K562 (cell line): Measurements from ENCODE around the gene FGR. TPM values are rescaled to one million over a fixed set of nuclear protein-coding genes. Genes with fewer than 3 reads are reported as not detected.

Source experiments
- ATAC-seq: fragments of 200-7000 bp; cut with Tn5 transposase; 3 replicates; pipeline ENCODE4 v1.9.1; 2020; ENCODE audit warnings: moderate library complexity
- BruUV-seq: library from RNA; stranded (reverse); fragments of 400-500 nt; replicated peaks from 2 replicates; lab custom pipeline; 2021; lab: Mats Ljungman, UMichigan
- CTCF ChIA-PET: fragments of 300-600 bp; formaldehyde crosslinking; extraction: SDS; loops from one replicate; lab custom pipeline; 2021; ENCODE audit warnings: low intra/inter-chr PET ratio; lab: Yijun Ruan, JAX
- POLR2A ChIA-PET: fragments of 300-600, 350-650 bp; sonication (Branson Sonifier 250); formaldehyde crosslinking; extraction: SDS; loops from one replicate; lab custom pipeline; 2021; ENCODE audit warnings: antibody characterized with exemption, inconsistent platforms; lab: Yijun Ruan, JAX
- DNase-seq, 4 experiments: peaks; one replicate each; pipeline versions ENCODE4 v3.0.0 to v3.0.0-alpha.2; 2011 to 2018; ENCODE audit warnings: low spot score in 3 of 4, mixed read lengths in 3 of 4; ENCODE audit errors: extremely low read depth in 1 of 4
- FAIRE-seq: peaks from 2 replicates; lab custom pipeline; 2011; peaks lifted over from hg19 to GRCh38; lab: Jason Lieb, UNC
- H2AFZ ChIP-seq: 2 replicates; pipeline ENCODE4 v1.6.0; 2011; ENCODE audit warnings: low read depth, low read length, control low read depth, inconsistent platforms
- H3K27ac ChIP-seq: fragments of 200-600 bp; 3 replicates; pipeline ENCODE4 v1.8.0; 2011; ENCODE audit warnings: low read depth, mild to moderate bottlenecking, control low read depth, inconsistent platforms, low read length, moderate library complexity, mixed read lengths; ENCODE audit errors: extremely low read depth
- H3K27me3 ChIP-seq, 2 experiments: fragments of 300-600 bp in 1 of 2; 2 replicates in 1 of 2; 3 replicates in 1 of 2; pipeline versions ENCODE4 v1.6.0 to v1.8.0; 2011; ENCODE audit warnings: inconsistent platforms in 2 of 2, low read length in 2 of 2, mild to moderate bottlenecking in 1 of 2, mixed read lengths in 1 of 2, moderate library complexity in 1 of 2; ENCODE audit not compliant: control insufficient read depth in 2 of 2, insufficient read depth in 2 of 2
- H3K36me3 ChIP-seq: fragments of 300-600 bp; 3 replicates; pipeline ENCODE4 v1.8.0; 2011; ENCODE audit warnings: mild to moderate bottlenecking, low read length, inconsistent platforms; ENCODE audit not compliant: control insufficient read depth, insufficient read depth
- H3K4me1 ChIP-seq, 2 experiments: fragments of 200-600 bp in 1 of 2; replicated peaks in 1 of 2; 2 replicates in 1 of 2; 3 replicates in 1 of 2; pipeline versions ENCODE4 v1.5.1 to v1.8.0; 2011; ENCODE audit warnings: inconsistent platforms in 2 of 2, low read length in 2 of 2, mild to moderate bottlenecking in 1 of 2, mixed read lengths in 1 of 2, moderate library complexity in 1 of 2; ENCODE audit not compliant: control insufficient read depth in 2 of 2, insufficient read depth in 2 of 2
- H3K4me2 ChIP-seq: 2 replicates; pipeline ENCODE4 v1.6.1; 2011; ENCODE audit warnings: low read length, control low read depth, inconsistent platforms, mixed read lengths; ENCODE audit not compliant: insufficient read depth
- H3K4me3 ChIP-seq: fragments of 200-600 bp; sonication (generic), shearing (Covaris generic); 2 replicates; pipeline ENCODE4 v1.5.1; 2016; ENCODE audit warnings: control low read depth, inconsistent platforms
- H3K79me2 ChIP-seq: fragments of 200-600 bp; 3 replicates; pipeline ENCODE4 v1.8.0; 2011; ENCODE audit warnings: low read length, inconsistent platforms; ENCODE audit not compliant: control insufficient read depth, insufficient read depth
- H3K9ac ChIP-seq, 2 experiments: 2 replicates each; pipeline versions ENCODE4 v1.6.0 to v1.6.1; 2011; ENCODE audit warnings: low read depth in 2 of 2, low read length in 2 of 2, control low read depth in 1 of 2, inconsistent platforms in 1 of 2, mild to moderate bottlenecking in 1 of 2, mixed read lengths in 1 of 2; ENCODE audit not compliant: insufficient read depth in 1 of 2
- H3K9me1 ChIP-seq: one replicate; pipeline ENCODE4 v1.6.0; 2011; ENCODE audit warnings: inconsistent platforms, mild to moderate bottlenecking, low read length, moderate library complexity; ENCODE audit not compliant: control insufficient read depth, insufficient read depth
- H3K9me3 ChIP-seq: replicated peaks from 2 replicates; pipeline ENCODE4 v1.5.1; 2011; ENCODE audit warnings: low read depth, low read length, inconsistent platforms; ENCODE audit not compliant: control insufficient read depth, insufficient read depth
- H4K20me1 ChIP-seq: replicated peaks from 2 replicates; pipeline ENCODE4 v1.6.1; 2011; ENCODE audit warnings: low read length, inconsistent platforms, mixed read lengths; ENCODE audit not compliant: control insufficient read depth, insufficient read depth
- DLX4 ChIP-seq: fragments of 250-450 bp; sonication (Bioruptor Pico); IDR thresholded peaks from 2 replicates; pipeline ENCODE4 v1.6.1; 2021; ENCODE audit warnings: mild to moderate bottlenecking
- E2F3 ChIP-seq: fragments of 250-450 bp; sonication (Bioruptor Pico); IDR thresholded peaks from 2 replicates; pipeline ENCODE4 v1.4.0; 2020; ENCODE audit warnings: mild to moderate bottlenecking
- FOXK1 ChIP-seq: sonication (generic); formaldehyde crosslinking; IDR thresholded peaks from 2 replicates; pipeline ENCODE4 v1.8.0; 2022; ENCODE audit warnings: missing genetic modification reagents, mild to moderate bottlenecking, borderline replicate concordance
- KAT2B ChIP-seq: IDR thresholded peaks from one replicate; pipeline ENCODE4 v1.6.1; 2012; ENCODE audit warnings: low read depth, mild to moderate bottlenecking, control low read depth, inconsistent platforms, low read length, moderate library complexity
- KDM1A ChIP-seq, 2 experiments: fragments of 450-650 bp; IDR thresholded peaks; 2 replicates each; pipeline ENCODE4 v1.6.1; 2016; ENCODE audit warnings: mild to moderate bottlenecking in 2 of 2
- PCBP1 ChIP-seq: fragments of 200-400 bp; formaldehyde crosslinking; IDR thresholded peaks from 2 replicates; pipeline ENCODE4 v1.6.1; 2018; ENCODE audit warnings: mild to moderate bottlenecking, low read depth, low read length; ENCODE audit not compliant: poor library complexity, severe bottlenecking
- PKNOX1 ChIP-seq: fragments of 450-650 bp; IDR thresholded peaks from 2 replicates; pipeline ENCODE4 v1.6.1; 2016
- RAD21 ChIP-seq, 2 experiments: fragments of 250-450 bp in 1 of 2; fragments of 450-650 bp in 1 of 2; sonication (Bioruptor Pico) in 1 of 2; formaldehyde crosslinking in 1 of 2; IDR thresholded peaks in 1 of 2; conservative IDR thresholded peaks in 1 of 2; 2 replicates each; pipeline versions ENCODE4 v1.4.0 to v1.8.0; 2020 to 2022; ENCODE audit warnings: mild to moderate bottlenecking in 2 of 2, moderate library complexity in 1 of 2
- SNRNP70 ChIP-seq: fragments of 200-400 bp; formaldehyde crosslinking; optimal IDR thresholded peaks from 2 replicates; pipeline ENCODE3; 2017; ENCODE audit warnings: low read depth, low read length
- ZBTB33 ChIP-seq: sonication (generic); formaldehyde crosslinking; IDR thresholded peaks from 2 replicates; pipeline ENCODE4 v1.8.1; 2023; ENCODE audit warnings: mild to moderate bottlenecking, missing genetic modification reagents
- ZNF143 ChIP-seq: sonication (generic); formaldehyde crosslinking; IDR thresholded peaks from 2 replicates; pipeline ENCODE4 v1.9.0; 2022; ENCODE audit warnings: mild to moderate bottlenecking, missing genetic modification reagents
- ZNF444 ChIP-seq: fragments of 250-450 bp; sonication (Bioruptor Pico); IDR thresholded peaks from 2 replicates; pipeline ENCODE4 v1.4.0; 2020; ENCODE audit warnings: mild to moderate bottlenecking, moderate library complexity
- WGBS: fragments of 100-300 bp; shearing (Covaris generic); methylation state at CpG from one replicate; pipeline ENCODE4 v1.1.6; 2016; ENCODE audit warnings: low coverage, mixed read lengths; ENCODE audit not compliant: insufficient coverage; ENCODE audit errors: missing lambda C conversion rate; 5-methylcytosine and 5-hydroxymethylcytosine counted together
- in situ Hi-C: fragments of 300-500 bp; cut with MboI; formaldehyde crosslinking; loops from 4 replicates; pipeline ENCODE4 v1.15.0; 2018; ENCODE audit warnings: inconsistent platforms, mixed read lengths
- intact Hi-C: fragments of 100-400 bp; cut with micrococcal nuclease; formaldehyde crosslinking; loops from 2 replicates; pipeline ENCODE4 v1.14.2; 2022
- polyA plus RNA-seq, 8 experiments: library from polyadenylated mRNA; depleted of rRNA in 4 of 8; stranded (reverse) in 5 of 8; unstranded in 3 of 8; fragments of >200 nt; fragmentation: Nextera tagmentation in 2 of 8; fragmentation: Illumina TruSeq in 1 of 8; extraction: Ambion mirVana in 2 of 8; extraction: Trizol in 1 of 8; gene quantifications; 2 replicates each; pipeline versions ENCODE4 v1.2.1 to v1.2.3, GENCODE V29; 2011 to 2014; ENCODE audit warnings: inconsistent platforms in 1 of 8, missing spikeins in 1 of 8
- total RNA-seq, 7 experiments: library from RNA; depleted of rRNA in 6 of 7; stranded (reverse); fragments of >200 nt in 6 of 7; fragmentation: Illumina TruSeq in 2 of 7; extraction: Trizol in 2 of 7; gene quantifications; 2 replicates each; pipeline versions ENCODE4 v1.2.1 to v1.2.3, GENCODE V29; 2011 to 2021; ENCODE audit warnings: low replicate concordance in 1 of 7
- TF ChIP-seq, protein P1 (sequence below): sonication (generic); formaldehyde crosslinking; IDR thresholded peaks from 2 replicates; pipeline ENCODE4 v1.8.0; 2022; ENCODE audit warnings: mild to moderate bottlenecking, missing genetic modification reagents

FGR gene
- total and polyA plus RNA-seq, 9 of the 15 experiments (the other 6 are each of a cell fraction or from before 2014, with no cell fraction given): 0.04 to 0.11 TPM; not detected in 7

DNA sequence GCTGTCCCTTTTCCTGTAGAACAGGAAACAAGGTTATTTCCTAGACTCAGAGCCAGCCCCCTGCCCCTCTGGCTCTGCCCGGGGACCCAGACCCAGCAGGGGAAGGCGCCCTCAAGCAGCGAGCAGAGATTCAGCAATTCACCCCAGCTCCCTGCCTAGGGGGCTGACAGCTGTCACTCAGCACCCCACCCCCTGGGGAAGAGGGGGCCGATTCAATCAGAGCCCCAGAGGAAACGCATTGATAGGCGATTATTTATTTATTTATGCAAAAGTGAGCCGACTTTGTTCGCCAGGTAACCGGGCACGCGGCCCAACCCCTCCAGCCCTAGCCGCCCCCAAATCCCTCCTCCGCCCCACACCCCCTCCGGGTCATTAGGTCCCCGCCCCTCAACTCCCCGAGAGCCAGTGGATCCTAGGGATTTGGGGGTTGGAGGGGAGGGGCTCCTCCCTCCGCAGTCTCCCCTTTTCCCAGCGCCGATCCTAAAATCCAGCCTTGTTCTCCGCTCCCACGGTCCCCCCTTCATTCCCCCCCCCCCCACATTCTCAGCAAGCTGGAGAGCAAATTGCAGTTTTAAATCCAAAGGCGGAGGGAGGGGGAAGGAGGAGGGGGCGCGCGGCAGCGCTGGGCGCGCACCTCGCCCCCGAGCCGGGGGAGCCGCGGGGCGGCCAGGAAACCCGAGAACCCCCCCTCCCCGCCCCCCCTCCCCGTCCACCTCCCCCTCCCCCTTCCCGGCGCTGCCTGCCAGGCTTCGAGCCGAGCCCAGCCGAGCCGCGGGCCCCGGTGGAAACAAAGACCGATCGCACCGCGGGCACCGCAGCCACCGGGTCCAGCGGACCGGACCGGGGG is 32.3 kb downstream of the FGR start:
- Histone ChIP-seq H3K9ac (peak overlapping the region; percentile 75 to 95), H3K36me3 (peaks cover 8% of the 10 kb centered on the region; the same call in 2 of the 3 replicates), H3K9me3 (no peaks in the 10 kb centered on the region), H3K4me3 (peak overlapping the region; percentile 89), H3K9me1 (peaks cover 15% of the 10 kb centered on the region), H3K4me1 (peaks cover 74 to 80% of the 10 kb centered on the region in 2 experiments), H4K20me1 (peaks cover 31% of the 10 kb centered on the region), H2AFZ (peak overlapping the region; percentile 83), H3K27me3 (no peaks in the 10 kb centered on the region), H3K27ac (peak overlapping the region; percentile 80; the same call in 2 of the 3 replicates), H3K79me2 (peaks cover 62% of the 10 kb centered on the region), H3K4me2 (peak overlapping the region; percentile 95)
- 8% methylated on average over 23 of the region's 54 CpGs for WGBS
- FAIRE-seq (no peak), DNase-seq (peak; percentile 54 to 87 (median 82)), ATAC-seq (peak; percentile 11)
- TSS peak; percentile 48 for BruUV-seq
- intact Hi-C loops: no loop called here
- in situ Hi-C loops: loop anchor here (10.0 to 25.0 kb wide), 3 partner anchors 48 to 490 kb away; no protein-coding TSS in a partner anchor
- ChIA-PET CTCF (interaction anchor here (0.8 kb wide), 1 partner anchor 302 kb away, joined by 5 read pairs; no protein-coding TSS in a partner anchor), POLR2A (interaction anchor here (0.7 to 4.5 kb wide), 8 partner anchors 11 to 204 kb away, joined by 3 to 28 read pairs (median 4); no protein-coding TSS in a partner anchor)
- peak in 1 of 2 experiments; percentile 8; a peak in 1 of 4 replicates for TF ChIP-seq RAD21 (CRISPR knock-in tag; conservative IDR thresholded peaks at IDR 0.05 in 1 of 2, IDR thresholded peaks at IDR 0.05 in 1 of 2)
- TF ChIP-seq DLX4: no peak
- 0 out of 2 replicates have a peak, but pooled peaks have one; percentile 40 for TF ChIP-seq E2F3 (CRISPR knock-in tag)
- TF ChIP-seq, protein P1, sequence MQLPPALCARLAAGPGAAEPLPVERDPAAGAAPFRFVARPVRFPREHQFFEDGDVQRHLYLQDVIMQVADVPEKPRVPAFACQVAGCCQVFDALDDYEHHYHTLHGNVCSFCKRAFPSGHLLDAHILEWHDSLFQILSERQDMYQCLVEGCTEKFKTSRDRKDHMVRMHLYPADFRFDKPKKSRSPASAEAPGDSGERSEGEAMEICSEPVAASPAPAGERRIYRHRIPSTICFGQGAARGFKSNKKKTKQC (CRISPR knock-in tag): 0 out of 2 replicates have a peak, but pooled peaks have one; percentile 44
- peak; percentile 87 for TF ChIP-seq PKNOX1
- no peak for TF ChIP-seq ZNF143 (CRISPR knock-in tag)
- TF ChIP-seq KAT2B: no peak
- no peak for TF ChIP-seq SNRNP70
- TF ChIP-seq FOXK1 (CRISPR knock-in tag): no peak
- no peak for TF ChIP-seq ZBTB33 (CRISPR knock-in tag)
- peak in 1 of 2 experiments; percentile 95; a peak in 1 of 4 replicates for TF ChIP-seq KDM1A (IDR thresholded peaks at IDR 0.05)
- TF ChIP-seq ZNF444 (CRISPR knock-in tag): 0 out of 2 replicates have a peak, but pooled peaks have one; percentile 76
- TF ChIP-seq PCBP1: peak; percentile 97
